ENCODE data around the gene ATXN7L3. TPM values are rescaled to one million over a fixed set of nuclear protein-coding genes. Genes with fewer than 3 reads are reported as not detected.
A peak's percentile ranks its signal among the peaks of the same experiment; 100 is the strongest.

The ATXN7L3 gene
- total RNA-seq, 2 experiments from 2014 or later = 106 to 122 TPM

GRCh38 chr17:44214230-44214494 lies 14.5 kb upstream of the ATXN7L3 start:
- Mint-ChIP-seq H3K27ac (peak overlapping the region; percentile 57), H3K4me3 (no peak overlapping the region), H3K4me1 (peaks cover 51% of the 10 kb centered on the region), H3K27me3 (no peaks in the 10 kb centered on the region), H3K36me3 (peaks cover 57% of the 10 kb centered on the region), H3K9me3 (ENCODE audit: low read depth) (no peaks in the 10 kb centered on the region)
- no peak for DNase-seq
- CTCF ChIA-PET = interaction anchor here (1.1 to 2.3 kb wide), 2 partner anchors 115 to 131 kb away, joined by 3 to 5 read pairs; partner anchors contain the start of gene GRN
- no peak for ATAC-seq

DNA sequence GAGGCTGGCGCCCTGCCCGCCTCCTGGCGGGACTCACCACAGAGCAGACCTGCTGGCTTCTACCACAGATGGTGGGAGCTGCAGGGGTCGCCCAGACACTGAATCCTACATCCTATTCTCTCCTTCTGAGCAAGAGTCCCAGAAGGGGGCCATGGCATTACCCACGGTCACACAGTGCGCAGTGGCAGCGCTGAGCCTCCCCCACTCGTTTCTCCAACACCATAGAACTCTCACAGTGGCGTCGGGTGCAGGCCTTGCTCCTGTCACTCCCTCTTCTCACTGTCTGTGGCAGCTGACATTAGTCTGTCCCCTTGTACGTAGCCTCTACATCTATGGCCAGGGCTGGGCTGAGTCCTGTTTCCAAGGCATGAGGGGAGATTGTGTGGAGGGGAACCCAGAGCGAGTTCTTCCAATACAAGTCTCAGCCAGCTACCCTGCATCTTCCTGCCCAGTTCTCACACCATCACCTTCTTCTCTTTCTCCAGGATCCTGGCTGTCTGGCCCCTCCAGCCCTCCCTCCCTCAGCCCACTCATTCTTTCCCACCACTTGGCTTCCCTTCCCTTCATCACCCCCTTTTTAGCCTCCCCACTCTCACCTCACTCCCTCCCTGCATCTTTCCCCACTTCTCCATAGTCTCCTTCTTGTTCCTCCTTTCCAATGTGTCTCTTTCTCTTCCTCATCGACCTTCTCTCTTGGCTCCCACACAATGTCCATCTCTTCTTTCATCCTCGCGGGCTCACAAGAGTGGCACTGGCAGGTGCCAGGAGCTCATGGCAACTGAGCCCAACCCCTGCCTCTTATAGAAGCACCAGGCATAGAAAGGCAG lies 13.9 kb upstream of the ATXN7L3 start:
- Mint-ChIP-seq H3K4me1 (peaks cover 53% of the 10 kb centered on the region), H3K4me3 (no peak overlapping the region), H3K27me3 (no peaks in the 10 kb centered on the region), H3K9me3 (ENCODE audit: low read depth) (no peaks in the 10 kb centered on the region), H3K27ac (peak overlapping the region; percentile 57), H3K36me3 (peaks cover 60% of the 10 kb centered on the region)
- DNase-seq (no peak), ATAC-seq (no peak)
- CTCF ChIA-PET = interaction anchor here (1.1 to 2.3 kb wide), 3 partner anchors 10 to 132 kb away, joined by 3 to 7 read pairs (median 5); partner anchors contain the start of gene GRN

- DNase-seq (no peak), ATAC-seq (no peak)
- Mint-ChIP-seq H3K4me3 (no peak overlapping the region), H3K4me1 (peaks cover 57% of the 10 kb centered on the region), H3K9me3 (ENCODE audit: low read depth) (no peaks in the 10 kb centered on the region), H3K27me3 (no peaks in the 10 kb centered on the region), H3K36me3 (peaks cover 65% of the 10 kb centered on the region), H3K27ac (no peak overlapping the region)
- CTCF ChIA-PET = interaction anchor here (1.7 to 4.8 kb wide), 3 partner anchors 9 to 132 kb away, joined by 7 to 94 read pairs (median 39); partner anchors contain the start of gene GRN
Measured at GRCh38 chr17:44212507-44213402, 13.1 kb upstream of the ATXN7L3 start.

GRCh38 chr17:44211281-44212265 lies 11.9 kb upstream of the ATXN7L3 start:
- Mint-ChIP-seq H3K4me3 (no peak overlapping the region), H3K4me1 (peaks cover 51% of the 10 kb centered on the region), H3K9me3 (ENCODE audit: low read depth) (no peaks in the 10 kb centered on the region), H3K36me3 (peaks cover 64% of the 10 kb centered on the region), H3K27ac (peak overlapping the region; percentile 56), H3K27me3 (no peaks in the 10 kb centered on the region)
- ATAC-seq = no peak
- no peak for DNase-seq
- CTCF ChIA-PET = interaction anchor here (0.8 to 4.8 kb wide), 12 partner anchors 8 to 152 kb away, joined by 3 to 94 read pairs (median 30); partner anchors contain the start of genes ATXN7L3, FAM171A2, GRN and SLC25A39

DNA sequence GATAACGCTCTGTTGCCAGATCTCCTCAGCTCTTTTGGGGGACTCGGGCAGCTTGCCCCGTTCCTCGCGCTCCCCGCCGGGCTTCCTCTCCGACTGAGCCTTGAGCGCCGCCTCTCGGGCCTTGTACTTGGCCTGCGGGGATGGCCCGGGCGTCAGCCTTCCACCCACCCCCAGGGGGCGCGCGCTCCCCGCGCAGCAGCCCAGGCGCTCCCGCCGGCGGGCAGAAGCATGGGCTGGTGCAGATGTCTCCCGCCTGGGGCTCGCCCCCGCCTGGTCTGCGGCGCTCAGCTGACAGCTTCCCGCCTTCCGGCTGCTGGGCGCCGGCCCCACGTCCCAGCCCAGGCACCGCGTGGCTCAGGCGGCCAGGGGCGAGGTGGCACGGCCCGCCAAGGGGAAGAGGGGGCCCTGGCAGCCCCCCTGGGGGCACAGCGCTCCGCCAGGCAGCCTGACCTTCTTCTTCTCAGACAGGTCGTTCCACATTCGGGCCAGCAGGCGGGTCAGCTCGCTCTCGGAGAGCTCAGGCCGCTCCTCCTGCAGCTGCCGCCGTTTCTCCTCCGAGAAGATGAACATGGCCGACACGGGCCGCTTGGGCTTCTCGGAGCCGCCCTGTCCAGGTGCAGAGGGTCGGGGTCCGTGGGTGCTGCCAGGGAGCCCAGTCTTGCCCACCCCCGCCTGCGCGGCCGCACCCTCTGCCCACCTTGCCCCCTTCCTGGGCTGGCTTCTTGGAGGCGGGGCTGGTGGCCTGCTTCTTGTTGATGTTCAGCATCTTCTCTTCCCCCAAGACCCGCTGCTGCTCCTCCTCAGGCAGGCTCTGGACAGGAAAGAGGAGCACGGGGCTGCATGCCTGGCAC lies 10.9 kb upstream of the ATXN7L3 start:
- CTCF ChIA-PET = interaction anchor here (0.6 to 4.8 kb wide), 43 partner anchors 10 to 313 kb away, joined by 3 to 94 read pairs (median 5); partner anchors contain the start of genes ATXN7L3, FAM171A2, GRN and HDAC5
- Mint-ChIP-seq H3K27me3 (no peaks in the 10 kb centered on the region), H3K4me1 (peaks cover 41% of the 10 kb centered on the region), H3K36me3 (peaks cover 58% of the 10 kb centered on the region), H3K9me3 (ENCODE audit: low read depth) (no peaks in the 10 kb centered on the region), H3K4me3 (peak overlapping the region; percentile 69), H3K27ac (peak overlapping the region; percentile 76)
- ATAC-seq (peak; percentile 99), DNase-seq (peak; percentile 94)

GRCh38 chr17:44209786-44210341 lies 10.2 kb upstream of the ATXN7L3 start:
- no peak for ATAC-seq
- H3K4me1 Mint-ChIP-seq = peaks cover 35% of the 10 kb centered on the region
- CTCF ChIA-PET = interaction anchor here (0.6 to 4.8 kb wide), 42 partner anchors 10 to 313 kb away, joined by 3 to 94 read pairs (median 4); partner anchors contain the start of genes ATXN7L3, FAM171A2, GRN and HDAC5
- H3K27me3 Mint-ChIP-seq = no peaks in the 10 kb centered on the region
- peak overlapping the region; percentile 69 for H3K4me3 Mint-ChIP-seq
- DNase-seq = peak; percentile 58
- H3K9me3 Mint-ChIP-seq (ENCODE audit: low read depth) = no peaks in the 10 kb centered on the region
- peaks cover 51% of the 10 kb centered on the region for H3K36me3 Mint-ChIP-seq
- H3K27ac Mint-ChIP-seq = peak overlapping the region; percentile 76

- Mint-ChIP-seq H3K27me3 (no peaks in the 10 kb centered on the region), H3K36me3 (peaks cover 35% of the 10 kb centered on the region), H3K9me3 (ENCODE audit: low read depth) (no peaks in the 10 kb centered on the region), H3K27ac (no peak overlapping the region), H3K4me1 (peaks cover 39% of the 10 kb centered on the region), H3K4me3 (no peak overlapping the region)
- DNase-seq = no peak
- no peak for ATAC-seq
- CTCF ChIA-PET = interaction anchor here (1.0 to 4.8 kb wide), 6 partner anchors 11 to 144 kb away, joined by 3 to 94 read pairs (median 38); partner anchors contain the start of gene UBTF
Measured at GRCh38 chr17:44207743-44208142, 8.1 kb upstream of the ATXN7L3 start.

DNA sequence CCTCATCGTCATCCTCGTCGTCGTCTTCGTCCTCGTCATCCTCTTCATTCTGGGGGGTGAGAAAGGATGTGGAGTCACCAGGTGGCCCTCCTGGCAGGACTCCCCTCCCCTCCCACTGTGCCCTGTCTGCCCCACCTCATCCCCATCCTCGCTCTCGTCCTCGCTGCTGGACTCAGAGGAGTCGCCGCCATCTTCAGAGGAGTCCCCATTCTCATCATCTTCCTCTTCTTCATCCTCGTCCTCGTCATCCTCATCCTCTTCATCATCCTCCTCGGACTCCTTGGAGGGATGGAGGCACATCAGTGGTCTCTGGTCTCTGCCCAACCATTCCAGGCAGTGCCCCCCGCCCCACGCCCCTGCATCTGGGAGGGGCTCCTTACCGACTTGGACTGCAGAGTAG lies 7.6 kb upstream of the ATXN7L3 start:
- Mint-ChIP-seq H3K27ac (no peak overlapping the region), H3K9me3 (ENCODE audit: low read depth) (no peaks in the 10 kb centered on the region), H3K4me3 (no peak overlapping the region), H3K4me1 (peaks cover 40% of the 10 kb centered on the region), H3K36me3 (peaks cover 32% of the 10 kb centered on the region), H3K27me3 (no peaks in the 10 kb centered on the region)
- CTCF ChIA-PET = interaction anchor here (1.0 to 2.4 kb wide), 3 partner anchors 11 to 124 kb away, joined by 3 to 12 read pairs (median 7); no protein-coding TSS in a partner anchor
- ATAC-seq (no peak), DNase-seq (no peak)

DNA sequence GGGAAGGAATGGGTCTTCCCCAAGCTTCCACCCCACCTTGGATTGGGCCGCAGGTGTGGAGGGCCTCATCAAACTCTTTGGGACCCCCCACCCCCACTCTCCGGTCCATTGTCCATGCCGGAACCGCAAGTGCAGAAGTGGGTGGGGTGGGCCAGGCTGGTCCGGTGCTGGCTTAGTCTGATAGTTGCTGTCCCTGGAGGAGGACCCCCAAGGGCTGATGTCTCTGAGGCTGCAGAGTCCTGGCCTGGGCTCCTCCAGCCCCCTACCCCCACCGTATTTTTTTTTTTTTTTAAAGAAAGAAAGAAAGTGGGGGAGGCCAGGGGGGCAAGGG lies 7.1 kb upstream of the ATXN7L3 start:
- H3K27ac Mint-ChIP-seq = no peak overlapping the region
- H3K36me3 Mint-ChIP-seq = peaks cover 32% of the 10 kb centered on the region
- H3K4me3 Mint-ChIP-seq = no peak overlapping the region
- peaks cover 40% of the 10 kb centered on the region for H3K4me1 Mint-ChIP-seq
- DNase-seq (no peak), ATAC-seq (no peak)
- CTCF ChIA-PET = interaction anchor here (1.7 to 2.4 kb wide), 3 partner anchors 10 to 125 kb away, joined by 6 to 12 read pairs (median 7); no protein-coding TSS in a partner anchor
- H3K27me3 Mint-ChIP-seq = no peaks in the 10 kb centered on the region
- no peaks in the 10 kb centered on the region for H3K9me3 Mint-ChIP-seq (ENCODE audit: low read depth)

DNA sequence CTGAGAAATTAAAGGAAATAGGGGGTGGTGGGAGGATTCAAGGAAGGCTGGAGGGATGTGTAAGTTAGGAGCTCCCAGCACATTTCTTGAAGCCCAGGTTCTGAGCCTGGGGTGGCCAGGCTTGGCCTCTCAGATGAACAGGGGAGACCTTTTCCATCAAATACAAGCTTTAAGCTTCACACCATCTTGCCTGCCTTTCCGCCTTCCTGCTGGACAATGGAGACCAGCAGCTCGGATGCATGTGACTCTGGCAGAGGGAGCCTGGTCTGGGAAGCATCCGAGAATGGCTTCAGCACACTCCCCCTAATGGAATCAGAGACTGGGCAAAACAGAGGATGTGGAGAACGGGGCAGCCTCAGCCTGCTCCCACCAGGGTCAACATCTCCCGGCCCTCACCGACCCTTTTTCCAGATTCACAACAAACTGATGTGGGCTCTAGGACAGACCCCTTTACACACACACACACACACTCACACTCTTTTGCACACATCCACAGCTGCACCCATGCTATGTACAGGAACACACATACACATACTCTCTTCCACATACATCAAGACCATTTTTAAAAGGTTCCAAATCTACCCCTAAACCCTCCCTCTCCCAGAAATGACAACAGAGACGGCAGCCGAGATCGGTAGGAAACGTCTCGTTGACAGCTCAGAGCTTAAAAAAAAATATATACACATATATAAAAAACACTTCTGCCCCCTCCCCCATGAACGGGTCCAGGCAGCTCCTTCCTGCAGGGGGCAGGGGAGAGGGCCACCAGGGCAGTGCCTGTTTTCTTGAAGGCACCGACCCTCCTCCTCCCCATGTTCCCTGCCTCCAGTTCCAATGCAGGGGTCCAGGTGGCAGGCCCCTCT lies 6.5 kb upstream of the ATXN7L3 start:
- H3K4me1 Mint-ChIP-seq = peaks cover 37% of the 10 kb centered on the region
- CTCF ChIA-PET = interaction anchor here (0.9 to 2.4 kb wide), 6 partner anchors 10 to 148 kb away, joined by 3 to 12 read pairs (median 5); no protein-coding TSS in a partner anchor
- no peak overlapping the region for H3K4me3 Mint-ChIP-seq
- DNase-seq (no peak), ATAC-seq (no peak)
- peaks cover 29% of the 10 kb centered on the region for H3K36me3 Mint-ChIP-seq
- H3K27me3 Mint-ChIP-seq = no peaks in the 10 kb centered on the region
- H3K9me3 Mint-ChIP-seq (ENCODE audit: low read depth) = no peaks in the 10 kb centered on the region
- peak overlapping the region; percentile 11 for H3K27ac Mint-ChIP-seq
